Ishikawa (cell line): ENCODE data around the gene KCTD12.

Source experiments
- CEBPB ChIP-seq: IDR thresholded peaks from 2 replicates; pipeline ENCODE4 v1.6.1; 2012
- CREB1 ChIP-seq: IDR thresholded peaks from 2 replicates; pipeline ENCODE4 v1.6.1; 2012; ENCODE audit warnings: low read depth
- EGR1 ChIP-seq: IDR thresholded peaks from 2 replicates; pipeline ENCODE4 v1.6.1; 2012
- EP300 ChIP-seq: IDR thresholded peaks from 2 replicates; pipeline ENCODE4 v1.6.1; 2012; ENCODE audit warnings: borderline replicate concordance
- FOXM1 ChIP-seq: IDR thresholded peaks from 2 replicates; pipeline ENCODE4 v1.6.1; 2012; ENCODE audit warnings: low read depth, borderline replicate concordance
- MAX ChIP-seq: IDR thresholded peaks from 2 replicates; pipeline ENCODE4 v1.6.1; 2012
- NFIC ChIP-seq: IDR thresholded peaks from 2 replicates; pipeline ENCODE4 v1.6.1; 2012
- RAD21 ChIP-seq: IDR thresholded peaks from 2 replicates; pipeline ENCODE4 v1.6.1; 2012; ENCODE audit warnings: low read depth
- REST ChIP-seq: IDR thresholded peaks from 2 replicates; pipeline ENCODE4 v1.6.1; 2012; ENCODE audit warnings: low read depth, mild to moderate bottlenecking
- TAF1 ChIP-seq: IDR thresholded peaks from 2 replicates; pipeline ENCODE4 v1.6.1; 2012; ENCODE audit warnings: low read depth, mild to moderate bottlenecking
- TCF12 ChIP-seq: IDR thresholded peaks from 2 replicates; pipeline ENCODE4 v1.6.1; 2012; ENCODE audit warnings: low read depth
- TEAD4 ChIP-seq: IDR thresholded peaks from 2 replicates; pipeline ENCODE4 v1.6.1; 2012
- USF1 ChIP-seq: IDR thresholded peaks from 2 replicates; pipeline ENCODE4 v1.6.1; 2012
- YY1 ChIP-seq: IDR thresholded peaks from 2 replicates; pipeline ENCODE4 v1.6.1; 2012; ENCODE audit warnings: low read depth
- ZBTB7A ChIP-seq: IDR thresholded peaks from 2 replicates; pipeline ENCODE4 v1.6.1; 2012; ENCODE audit warnings: low read depth

KCTD12 gene

GRCh38 chr13:76871432-76871831 lies 14.8 kb downstream of the KCTD12 start:
- TF ChIP-seq REST (no peak), USF1 (no peak), FOXM1 (no peak), MAX (no peak), EGR1 (no peak), TAF1 (no peak), ZBTB7A (no peak)

GRCh38 chr13:76868371-76868770 lies 17.8 kb downstream of the KCTD12 start:
- no peak for TF ChIP-seq TCF12
- TF ChIP-seq RAD21: no peak
- TF ChIP-seq CREB1: no peak
- no peak for TF ChIP-seq NFIC
- no peak for TF ChIP-seq TEAD4
- no peak for TF ChIP-seq ZBTB7A
- no peak for TF ChIP-seq REST
- no peak for TF ChIP-seq USF1
- TF ChIP-seq MAX: no peak
- no peak for TF ChIP-seq EP300
- no peak for TF ChIP-seq CEBPB
- TF ChIP-seq EGR1: no peak
- no peak for TF ChIP-seq FOXM1
- TF ChIP-seq TAF1: no peak
- no peak for TF ChIP-seq YY1

GRCh38 chr13:76865996-76866503 lies 20.2 kb downstream of the KCTD12 start:
- TF ChIP-seq FOXM1 (no peak), REST (no peak), YY1 (no peak), TAF1 (no peak), TCF12 (no peak), ZBTB7A (no peak), TEAD4 (no peak), RAD21 (no peak), EP300 (no peak), USF1 (no peak), MAX (no peak), EGR1 (no peak), NFIC (no peak)

GRCh38 chr13:76865109-76865508 lies 21.1 kb downstream of the KCTD12 start:
- TF ChIP-seq ZBTB7A: no peak
- TF ChIP-seq TAF1: no peak
- TF ChIP-seq CEBPB: no peak
- TF ChIP-seq REST: no peak
- TF ChIP-seq NFIC: no peak
- no peak for TF ChIP-seq USF1
- TF ChIP-seq CREB1: no peak
- no peak for TF ChIP-seq EGR1
- TF ChIP-seq MAX: no peak
- TF ChIP-seq EP300: no peak
- no peak for TF ChIP-seq TCF12
- no peak for TF ChIP-seq RAD21
- no peak for TF ChIP-seq TEAD4
- no peak for TF ChIP-seq YY1
- no peak for TF ChIP-seq FOXM1
